HG03442 (cell line): Measurements from ENCODE around the gene TTLL8.

ENCODE experiments used
- ATAC-seq: cut with Tn5 transposase; IDR thresholded peaks from one replicate; pipeline ENCODE4 v1.9.1; 2021; ENCODE audit warnings: mild to moderate bottlenecking, moderate library complexity; ENCODE audit not compliant: unreplicated experiment

TTLL8 gene

GRCh38 chr22:50083462-50084079 lies 25.5 kb upstream of the TTLL8 start:
- no peak for ATAC-seq

- no peak for ATAC-seq
Observed at GRCh38 chr22:50082961-50083461, 24.9 kb upstream of the TTLL8 start.

GRCh38 chr22:50082197-50082715 lies 24.2 kb upstream of the TTLL8 start:
- no peak for ATAC-seq

- no peak for ATAC-seq
Observed at GRCh38 chr22:50081426-50082196, 23.5 kb upstream of the TTLL8 start.

- no peak for ATAC-seq
Observed at GRCh38 chr22:50080077-50080465, 22.0 kb upstream of the TTLL8 start.

GRCh38 chr22:50078761-50079160 lies 20.7 kb upstream of the TTLL8 start:
- no peak for ATAC-seq

GRCh38 chr22:50078246-50078645 lies 20.1 kb upstream of the TTLL8 start:
- ATAC-seq, result no peak

GRCh38 chr22:50076646-50077535 lies 18.8 kb upstream of the TTLL8 start:
- ATAC-seq, result no peak

GRCh38 chr22:50074551-50075530 lies 16.7 kb upstream of the TTLL8 start:
- ATAC-seq, result no peak

- ATAC-seq, result no peak
Observed at GRCh38 chr22:50074056-50074455, 16.0 kb upstream of the TTLL8 start.

- no peak for ATAC-seq
Observed at GRCh38 chr22:50072714-50073538, 14.8 kb upstream of the TTLL8 start.

- ATAC-seq, result no peak
Observed at GRCh38 chr22:50072167-50072555, 14.1 kb upstream of the TTLL8 start.

- no peak for ATAC-seq
Observed at GRCh38 chr22:50071432-50072166, 13.5 kb upstream of the TTLL8 start.

- ATAC-seq, result no peak
Observed at GRCh38 chr22:50070366-50070765, 12.3 kb upstream of the TTLL8 start.

GRCh38 chr22:50068096-50068495 lies 10.0 kb upstream of the TTLL8 start:
- ATAC-seq, result no peak

- ATAC-seq, result no peak
Observed at GRCh38 chr22:50067244-50067643, 9.1 kb upstream of the TTLL8 start.

GRCh38 chr22:50064453-50064852 lies 6.4 kb upstream of the TTLL8 start:
- ATAC-seq, result no peak

- ATAC-seq, result no peak
Observed at GRCh38 chr22:50063589-50064393, 5.7 kb upstream of the TTLL8 start.
